Activated CD4-positive, alpha-beta T cell treated with anti-CD3 and anti-CD28 coated beads, Interleukin-2, Interleukin-6, amounts not matched to agents 100 ng/mL and 50 ng/mL, durations not matched to agents 16 hours and 8 hours (primary cell): ENCODE data around the gene CLEC16A.
A peak's percentile ranks its signal among the peaks of the same experiment; 100 is the strongest.

Source experiments
- DNase-seq: peaks from one replicate; pipeline ENCODE4 v3.0.0-alpha.2; 2020

CLEC16A gene

GRCh38 chr16:11020792-11021551 is 76.6 kb downstream of the CLEC16A start:
- DNase-seq: no peak

- DNase-seq: no peak
Measured at GRCh38 chr16:11022002-11022401, 77.6 kb downstream of the CLEC16A start.

GRCh38 chr16:11023262-11024039 is 79.1 kb downstream of the CLEC16A start:
- DNase-seq: no peak

GRCh38 chr16:11024333-11025053 is 80.1 kb downstream of the CLEC16A start:
- peak; percentile 7 for DNase-seq

GRCh38 chr16:11025120-11025531 is 80.8 kb downstream of the CLEC16A start:
- peak; percentile 81 for DNase-seq

- no peak for DNase-seq
Measured at GRCh38 chr16:11029948-11030347, 85.6 kb downstream of the CLEC16A start.

GRCh38 chr16:11030990-11031510 is 86.7 kb downstream of the CLEC16A start:
- no peak for DNase-seq

GRCh38 chr16:11032000-11032921 is 87.9 kb downstream of the CLEC16A start:
- DNase-seq: no peak

GRCh38 chr16:11032922-11033291 is 88.5 kb downstream of the CLEC16A start:
- DNase-seq: no peak

- DNase-seq: no peak
Measured at GRCh38 chr16:11033629-11034420, 89.5 kb downstream of the CLEC16A start.

- no peak for DNase-seq
Measured at GRCh38 chr16:11034481-11034931, 90.1 kb downstream of the CLEC16A start.

GRCh38 chr16:11035096-11035495 is 90.7 kb downstream of the CLEC16A start:
- no peak for DNase-seq

GRCh38 chr16:11036040-11036439 is 91.7 kb downstream of the CLEC16A start:
- DNase-seq: no peak

GRCh38 chr16:11036868-11037410 is 92.6 kb downstream of the CLEC16A start:
- no peak for DNase-seq

- DNase-seq: no peak
Measured at GRCh38 chr16:11038305-11038704, 93.9 kb downstream of the CLEC16A start.

GRCh38 chr16:11038777-11039176 is 94.4 kb downstream of the CLEC16A start:
- no peak for DNase-seq

GRCh38 chr16:11039726-11040125 is 95.4 kb downstream of the CLEC16A start:
- DNase-seq: no peak

- no peak for DNase-seq
Measured at GRCh38 chr16:11042191-11042590, 97.8 kb downstream of the CLEC16A start.

GRCh38 chr16:11045441-11045840 is 101.1 kb downstream of the CLEC16A start:
- no peak for DNase-seq

- no peak for DNase-seq
Measured at GRCh38 chr16:11045846-11046245, 101.5 kb downstream of the CLEC16A start.

GRCh38 chr16:11046382-11046931 is 102.1 kb downstream of the CLEC16A start:
- DNase-seq: no peak
